Hepatocyte (in vitro differentiated cells): ENCODE results near the gene C19orf67. TPM values are rescaled to one million over a fixed set of nuclear protein-coding genes. Genes with fewer than 3 reads are reported as not detected.

Experiments used
- DNase-seq: peaks from one replicate; pipeline ENCODE4 v3.0.0-alpha.2; 2016; ENCODE audit warnings: low spot score
- H2AFZ ChIP-seq: fragments of 200-600 bp; sonication (generic); 2 replicates; pipeline ENCODE4 v1.6.0; 2016; ENCODE audit warnings: antibody characterized with exemption, mild to moderate bottlenecking
- H3K27ac ChIP-seq: fragments of 200-600 bp; sonication (generic); 2 replicates; pipeline ENCODE4 v1.5.1; 2016; ENCODE audit warnings: mild to moderate bottlenecking
- H3K27me3 ChIP-seq: fragments of 200-600 bp; sonication (generic); 2 replicates; pipeline ENCODE4 v1.6.1; 2016
- H3K36me3 ChIP-seq: fragments of 200-600 bp; sonication (generic); replicated peaks from 2 replicates; pipeline ENCODE4 v1.5.1; 2016; ENCODE audit warnings: low read depth; ENCODE audit not compliant: insufficient read depth
- H3K4me1 ChIP-seq: fragments of 200-600 bp; sonication (generic); 2 replicates; pipeline ENCODE4 v1.5.1; 2016; ENCODE audit warnings: mild to moderate bottlenecking, moderate library complexity; ENCODE audit not compliant: insufficient read depth
- H3K4me2 ChIP-seq: fragments of 200-600 bp; sonication (generic); 2 replicates; pipeline ENCODE4 v1.6.0; 2016
- H3K4me3 ChIP-seq: fragments of 200-600 bp; sonication (generic); 2 replicates; pipeline ENCODE4 v1.5.1; 2016; ENCODE audit warnings: mild to moderate bottlenecking
- H3K79me2 ChIP-seq: fragments of 200-600 bp; sonication (generic); 2 replicates; pipeline ENCODE4 v1.6.0; 2017; ENCODE audit warnings: mild to moderate bottlenecking
- H3K9me2 ChIP-seq: fragments of 200-600 bp; sonication (generic); replicated peaks from 2 replicates; pipeline ENCODE4 v1.6.0; 2017; ENCODE audit warnings: mild to moderate bottlenecking; ENCODE audit not compliant: insufficient read depth
- H3K9me3 ChIP-seq: fragments of 200-600 bp; sonication (generic); 2 replicates; pipeline ENCODE4 v1.5.1; 2016; ENCODE audit warnings: low read depth, mild to moderate bottlenecking
- H4K20me1 ChIP-seq: fragments of 200-600 bp; sonication (generic); 2 replicates; pipeline ENCODE4 v1.6.0; 2016; ENCODE audit warnings: mild to moderate bottlenecking; ENCODE audit not compliant: insufficient read depth, poor library complexity, severe bottlenecking
- CTCF ChIP-seq: fragments of 200-600 bp; sonication (generic); IDR thresholded peaks from 2 replicates; pipeline ENCODE4 v1.5.1; 2016; ENCODE audit warnings: antibody characterized with exemption, mild to moderate bottlenecking; ENCODE audit not compliant: poor library complexity
- EZH2 ChIP-seq: fragments of 200-600 bp; sonication (generic); IDR thresholded peaks from 2 replicates; pipeline ENCODE4 v1.6.1; 2016; ENCODE audit warnings: antibody characterized with exemption, mild to moderate bottlenecking, borderline replicate concordance
- EZH2phosphoT487 ChIP-seq: fragments of 200-600 bp; sonication (generic); IDR thresholded peaks from one replicate; pipeline ENCODE4 v1.6.1; 2018; ENCODE audit warnings: antibody characterized with exemption, mild to moderate bottlenecking, low read depth, moderate library complexity; ENCODE audit not compliant: unreplicated experiment, severe bottlenecking
- WGBS: methylation state at CpG from one replicate; pipeline ENCODE4 v1.1.6; 2016; ENCODE audit warnings: low lambda C conversion rate; ENCODE audit errors: missing lambda C conversion rate; 5-methylcytosine and 5-hydroxymethylcytosine counted together
- polyA plus RNA-seq: library from polyadenylated mRNA; unstranded; fragments of >200 nt; fragmentation: Nextera tagmentation; extraction: Ambion mirVana; gene quantifications from 2 replicates; pipeline ENCODE4 v1.2.1, GENCODE V29; 2016
- total RNA-seq: library from RNA; depleted of rRNA; stranded (reverse); fragments of >200 nt; gene quantifications from 2 replicates; pipeline ENCODE4 v1.2.3, GENCODE V29; 2014

The C19orf67 gene
- total and polyA plus RNA-seq, 2 experiments from 2014 or later, result not detected

GRCh38 chr19:14056741-14057356 lies 28.7 kb downstream of the C19orf67 start:
- TF ChIP-seq EZH2phosphoT487 (no peak), CTCF (no peak), EZH2 (no peak)
- Histone ChIP-seq H2AFZ (no peak overlapping the region), H3K9me2 (no peaks in the 10 kb centered on the region), H3K4me1 (peaks cover 5% of the 10 kb centered on the region), H3K79me2 (no peaks in the 10 kb centered on the region), H3K4me2 (peak overlapping the region; percentile 81), H3K36me3 (no peaks in the 10 kb centered on the region), H3K4me3 (peak overlapping the region; percentile 29), H3K27ac (no peak overlapping the region), H4K20me1 (no peaks in the 10 kb centered on the region), H3K27me3 (peaks cover 16% of the 10 kb centered on the region), H3K9me3 (no peaks in the 10 kb centered on the region)
- no peak for DNase-seq
- 24% methylated on average over 17 of the region's 19 CpGs for WGBS

GRCh38 chr19:14056069-14056666 lies 29.4 kb downstream of the C19orf67 start:
- no peaks in the 10 kb centered on the region for H3K9me2 ChIP-seq
- H3K27me3 ChIP-seq, result peaks cover 16% of the 10 kb centered on the region
- H4K20me1 ChIP-seq, result no peaks in the 10 kb centered on the region
- DNase-seq, result no peak
- H3K79me2 ChIP-seq, result no peaks in the 10 kb centered on the region
- no peak overlapping the region for H3K27ac ChIP-seq
- H3K36me3 ChIP-seq, result no peaks in the 10 kb centered on the region
- H3K4me3 ChIP-seq, result no peak overlapping the region
- H3K4me1 ChIP-seq, result peaks cover 5% of the 10 kb centered on the region
- H3K9me3 ChIP-seq, result no peaks in the 10 kb centered on the region
- 95% methylated on average over 10 of the region's 10 CpGs for WGBS
- no peak overlapping the region for H2AFZ ChIP-seq
- TF ChIP-seq EZH2 (no peak), EZH2phosphoT487 (no peak), CTCF (no peak)
- no peak overlapping the region for H3K4me2 ChIP-seq

GRCh38 chr19:14055396-14055795 lies 30.2 kb downstream of the C19orf67 start:
- no peaks in the 10 kb centered on the region for H3K9me3 ChIP-seq
- no peaks in the 10 kb centered on the region for H3K36me3 ChIP-seq
- H3K4me3 ChIP-seq, result no peak overlapping the region
- WGBS, result 89% methylated on average over 3 of the region's 3 CpGs
- no peak overlapping the region for H3K27ac ChIP-seq
- peaks cover 5% of the 10 kb centered on the region for H3K4me1 ChIP-seq
- H3K4me2 ChIP-seq, result no peak overlapping the region
- H3K9me2 ChIP-seq, result no peaks in the 10 kb centered on the region
- H2AFZ ChIP-seq, result no peak overlapping the region
- no peaks in the 10 kb centered on the region for H4K20me1 ChIP-seq
- H3K27me3 ChIP-seq, result peaks cover 16% of the 10 kb centered on the region
- no peaks in the 10 kb centered on the region for H3K79me2 ChIP-seq
- no peak for DNase-seq
- TF ChIP-seq CTCF, result no peak
- no peak for TF ChIP-seq EZH2
- TF ChIP-seq EZH2phosphoT487, result no peak
